Smooth muscle cell (in vitro differentiated cells): Measurements from ENCODE around the gene PAFAH1B1. TPM values are rescaled to one million over a fixed set of nuclear protein-coding genes. Genes with fewer than 3 reads are reported as not detected.

ENCODE experiments used
- DNase-seq: peaks from one replicate; lab custom pipeline; 2025; ENCODE audit not compliant: unreplicated experiment; lab: John Stamatoyannopoulos, UW
- H2AFZ ChIP-seq: fragments of 200-600 bp; sonication (generic); 2 replicates; pipeline ENCODE4 v1.6.0; 2016; ENCODE audit warnings: antibody characterized with exemption, low read depth, mild to moderate bottlenecking
- H3F3A ChIP-seq: fragments of 200-600 bp; sonication (generic); 2 replicates; pipeline ENCODE4 v1.6.0; 2017; ENCODE audit warnings: antibody characterized with exemption, low read depth
- H3K27ac ChIP-seq: fragments of 200-600 bp; sonication (generic); 2 replicates; pipeline ENCODE4 v1.5.1; 2016; ENCODE audit warnings: low read depth, mild to moderate bottlenecking
- H3K27me3 ChIP-seq: fragments of 200-600 bp; sonication (generic); 2 replicates; pipeline ENCODE4 v1.6.1; 2016; ENCODE audit warnings: low read depth, mild to moderate bottlenecking
- H3K36me3 ChIP-seq: fragments of 200-600 bp; sonication (generic); 2 replicates; pipeline ENCODE4 v1.5.1; 2016; ENCODE audit warnings: low read depth
- H3K4me1 ChIP-seq: fragments of 200-600 bp; sonication (generic); 2 replicates; pipeline ENCODE4 v1.5.1; 2016; ENCODE audit warnings: low read depth
- H3K4me2 ChIP-seq: fragments of 200-600 bp; sonication (generic); 2 replicates; pipeline ENCODE4 v1.6.0; 2016; ENCODE audit warnings: mild to moderate bottlenecking
- H3K4me3 ChIP-seq: fragments of 200-600 bp; sonication (generic); 2 replicates; pipeline ENCODE4 v1.5.1; 2016; ENCODE audit warnings: mild to moderate bottlenecking
- H3K79me2 ChIP-seq: fragments of 200-600 bp; sonication (generic); 2 replicates; pipeline ENCODE4 v1.6.0; 2016; ENCODE audit warnings: low read depth, mild to moderate bottlenecking
- H3K9ac ChIP-seq: fragments of 200-600 bp; sonication (generic); 2 replicates; pipeline ENCODE4 v1.6.0; 2016; ENCODE audit warnings: low read depth
- H3K9me3 ChIP-seq: fragments of 200-600 bp; sonication (generic); replicated peaks from 2 replicates; pipeline ENCODE4 v1.5.1; 2016; ENCODE audit warnings: low read depth
- H4K20me1 ChIP-seq: fragments of 200-600 bp; sonication (generic); 2 replicates; pipeline ENCODE4 v1.6.0; 2016; ENCODE audit warnings: low read depth
- WGBS: methylation state at CpG from one replicate; pipeline ENCODE4 v1.1.7; 2016; ENCODE audit warnings: low lambda C conversion rate; 5-methylcytosine and 5-hydroxymethylcytosine counted together
- polyA plus RNA-seq: library from polyadenylated mRNA; unstranded; fragments of >200 nt; fragmentation: Nextera tagmentation; extraction: Ambion mirVana; gene quantifications from 2 replicates; pipeline ENCODE4 v1.2.1, GENCODE V29; 2016
- total RNA-seq: library from RNA; depleted of rRNA; stranded (reverse); fragments of >200 nt; gene quantifications from 2 replicates; pipeline ENCODE4 v1.2.3, GENCODE V29; 2014
- TF ChIP-seq, protein P1 (sequence below): fragments of 200-600 bp; sonication (generic); IDR thresholded peaks from 2 replicates; pipeline ENCODE4 v1.5.1; 2017; ENCODE audit warnings: borderline replicate concordance, mild to moderate bottlenecking, antibody characterized with exemption; ENCODE audit not compliant: insufficient read depth, poor library complexity, severe bottlenecking

The PAFAH1B1 gene
- total and polyA plus RNA-seq, 2 experiments from 2014 or later = 105 to 127 TPM

DNA sequence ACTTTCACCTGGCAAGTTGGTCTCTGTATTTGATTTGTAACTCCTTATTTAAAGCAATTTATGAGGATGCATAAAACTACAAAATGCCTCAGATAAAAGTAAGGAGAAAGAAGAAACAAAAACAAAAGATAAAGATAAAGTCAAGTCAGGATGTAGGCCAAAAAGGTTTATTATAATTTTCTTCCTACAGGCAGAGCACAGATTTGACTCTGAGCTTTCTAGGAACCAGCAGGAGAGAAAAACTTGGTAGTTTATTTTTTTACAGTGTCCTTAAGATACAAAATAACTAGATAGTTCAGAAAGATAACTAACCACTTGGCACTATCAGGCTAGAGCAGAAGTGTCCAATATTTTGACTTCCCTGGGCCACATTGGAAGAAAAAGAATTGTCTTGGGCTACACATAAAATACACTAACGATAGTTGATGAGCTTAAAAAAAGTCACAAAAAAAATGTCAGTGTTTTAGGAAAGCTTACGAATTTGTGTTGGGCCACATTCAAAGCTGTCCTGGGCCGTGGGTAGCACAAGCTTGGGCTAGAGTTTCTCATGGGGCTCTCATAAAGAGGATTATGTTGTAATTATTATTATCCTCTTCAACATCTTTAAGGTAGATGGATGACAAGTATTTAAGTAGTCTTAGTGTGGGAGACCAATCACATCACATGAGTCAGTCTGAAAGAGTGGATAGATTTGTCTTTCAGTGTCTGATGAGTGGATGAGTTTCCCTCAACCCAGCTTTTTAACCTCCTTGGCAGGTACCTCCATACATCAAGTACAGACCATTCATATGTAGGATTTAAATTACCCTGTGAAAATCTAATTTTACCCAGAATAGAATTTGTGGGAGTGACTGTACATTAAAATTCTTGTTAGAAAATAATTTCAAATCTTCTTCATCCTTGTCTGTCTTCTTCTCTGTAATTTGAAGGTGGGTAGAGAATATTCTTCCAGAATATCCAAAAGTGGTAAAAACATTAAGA is 17.0 kb downstream of the PAFAH1B1 start:
- no peak overlapping the region for H3K4me3 ChIP-seq
- TF ChIP-seq, protein P1, sequence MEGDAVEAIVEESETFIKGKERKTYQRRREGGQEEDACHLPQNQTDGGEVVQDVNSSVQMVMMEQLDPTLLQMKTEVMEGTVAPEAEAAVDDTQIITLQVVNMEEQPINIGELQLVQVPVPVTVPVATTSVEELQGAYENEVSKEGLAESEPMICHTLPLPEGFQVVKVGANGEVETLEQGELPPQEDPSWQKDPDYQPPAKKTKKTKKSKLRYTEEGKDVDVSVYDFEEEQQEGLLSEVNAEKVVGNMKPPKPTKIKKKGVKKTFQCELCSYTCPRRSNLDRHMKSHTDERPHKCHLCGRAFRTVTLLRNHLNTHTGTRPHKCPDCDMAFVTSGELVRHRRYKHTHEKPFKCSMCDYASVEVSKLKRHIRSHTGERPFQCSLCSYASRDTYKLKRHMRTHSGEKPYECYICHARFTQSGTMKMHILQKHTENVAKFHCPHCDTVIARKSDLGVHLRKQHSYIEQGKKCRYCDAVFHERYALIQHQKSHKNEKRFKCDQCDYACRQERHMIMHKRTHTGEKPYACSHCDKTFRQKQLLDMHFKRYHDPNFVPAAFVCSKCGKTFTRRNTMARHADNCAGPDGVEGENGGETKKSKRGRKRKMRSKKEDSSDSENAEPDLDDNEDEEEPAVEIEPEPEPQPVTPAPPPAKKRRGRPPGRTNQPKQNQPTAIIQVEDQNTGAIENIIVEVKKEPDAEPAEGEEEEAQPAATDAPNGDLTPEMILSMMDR = no peak
- H3F3A ChIP-seq = peaks cover 4% of the 10 kb centered on the region
- H3K4me2 ChIP-seq = no peak overlapping the region
- no peaks in the 10 kb centered on the region for H3K36me3 ChIP-seq
- H3K9ac ChIP-seq = no peak overlapping the region
- no peak overlapping the region for H2AFZ ChIP-seq
- WGBS = 88% methylated on average over 3 of the region's 3 CpGs
- H4K20me1 ChIP-seq = peaks cover 100% of the 10 kb centered on the region
- no peak for DNase-seq
- H3K9me3 ChIP-seq = no peaks in the 10 kb centered on the region
- H3K27ac ChIP-seq = peak overlapping the region; percentile 34
- H3K79me2 ChIP-seq = peaks cover 100% of the 10 kb centered on the region
- peaks cover 6% of the 10 kb centered on the region for H3K4me1 ChIP-seq
- no peaks in the 10 kb centered on the region for H3K27me3 ChIP-seq

DNA sequence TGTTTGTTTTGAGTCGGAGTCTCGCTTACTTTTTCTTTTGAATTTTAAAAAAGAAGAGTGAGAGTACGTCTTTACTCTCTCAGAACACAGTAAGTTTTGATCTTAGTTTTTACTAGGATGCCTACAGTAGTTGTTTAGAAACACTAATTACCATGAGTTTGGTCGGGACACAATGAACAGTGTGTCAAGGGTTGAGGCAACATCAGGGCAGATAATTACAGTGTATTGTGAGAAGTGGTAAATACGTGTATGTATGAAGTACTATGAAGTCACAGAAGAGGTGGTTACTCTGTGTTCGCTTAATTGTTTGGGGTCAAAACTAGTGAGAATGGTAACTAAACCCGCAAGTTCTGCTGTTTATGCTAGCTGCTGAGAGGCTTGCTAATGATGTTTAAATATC is 18.2 kb downstream of the PAFAH1B1 start:
- Histone ChIP-seq H3F3A (peaks cover 6% of the 10 kb centered on the region), H3K4me1 (peaks cover 6% of the 10 kb centered on the region), H3K4me3 (no peak overlapping the region), H3K36me3 (no peaks in the 10 kb centered on the region), H3K27ac (peak overlapping the region; percentile 34), H4K20me1 (peaks cover 100% of the 10 kb centered on the region), H3K9ac (no peak overlapping the region), H3K4me2 (no peak overlapping the region), H3K27me3 (no peaks in the 10 kb centered on the region), H3K79me2 (peaks cover 100% of the 10 kb centered on the region), H2AFZ (no peak overlapping the region), H3K9me3 (no peaks in the 10 kb centered on the region)
- 83% methylated on average over 7 of the region's 7 CpGs for WGBS
- no peak for DNase-seq
- TF ChIP-seq, protein P1 = no peak

DNA sequence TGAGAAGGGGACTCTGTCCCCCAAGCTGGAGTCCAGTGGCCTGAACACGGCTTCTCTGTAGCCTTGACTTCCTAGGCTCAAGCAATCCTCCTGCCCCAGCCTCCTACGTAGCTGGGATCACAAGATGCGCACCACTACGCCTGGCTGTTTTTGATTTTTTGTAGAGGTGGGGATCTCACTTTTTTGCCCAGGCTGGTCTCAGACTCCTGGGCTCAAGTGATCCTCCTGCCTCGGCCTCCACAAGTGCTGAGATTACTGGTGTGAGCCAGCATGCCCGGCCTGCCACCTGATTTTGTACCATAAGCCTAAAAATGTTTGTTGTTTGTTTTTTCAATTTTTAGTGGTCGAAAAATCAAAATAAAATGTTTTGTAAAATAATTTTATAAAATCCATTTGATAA is 19.2 kb downstream of the PAFAH1B1 start:
- Histone ChIP-seq H2AFZ (no peak overlapping the region), H3K27me3 (no peaks in the 10 kb centered on the region), H3K27ac (no peak overlapping the region), H3F3A (peaks cover 6% of the 10 kb centered on the region), H3K4me2 (no peak overlapping the region), H3K9ac (no peak overlapping the region), H3K79me2 (peaks cover 100% of the 10 kb centered on the region), H4K20me1 (peaks cover 100% of the 10 kb centered on the region), H3K4me1 (peaks cover 6% of the 10 kb centered on the region), H3K36me3 (no peaks in the 10 kb centered on the region), H3K4me3 (no peak overlapping the region), H3K9me3 (no peaks in the 10 kb centered on the region)
- 98% methylated on average over 7 of the region's 7 CpGs for WGBS
- DNase-seq = no peak
- TF ChIP-seq, protein P1 = no peak
